ENCODE data around the gene PIKFYVE.

GRCh38 chr2:208361077-208361441 lies 95.0 kb downstream of the PIKFYVE start:
- TF ChIP-seq CTCF (IDR thresholded peaks at IDR 0.05), result no peak
- no peak for TF ChIP-seq EZH2 (IDR thresholded peaks at IDR 0.05; ENCODE audit: borderline replicate concordance, insufficient read depth, low read depth, low read length, poor library complexity, severe bottlenecking)
